HK-2 (cell line): ENCODE measurements around the gene ECHDC1.

Source experiments
- DNase-seq: peaks from one replicate; pipeline ENCODE4 v3.0.0-alpha.2; 2018; ENCODE audit not compliant: unreplicated experiment

Gene ECHDC1

GRCh38 chr6:127289934-127290333 is 53.5 kb downstream of the ECHDC1 start:
- no peak for DNase-seq

DNA sequence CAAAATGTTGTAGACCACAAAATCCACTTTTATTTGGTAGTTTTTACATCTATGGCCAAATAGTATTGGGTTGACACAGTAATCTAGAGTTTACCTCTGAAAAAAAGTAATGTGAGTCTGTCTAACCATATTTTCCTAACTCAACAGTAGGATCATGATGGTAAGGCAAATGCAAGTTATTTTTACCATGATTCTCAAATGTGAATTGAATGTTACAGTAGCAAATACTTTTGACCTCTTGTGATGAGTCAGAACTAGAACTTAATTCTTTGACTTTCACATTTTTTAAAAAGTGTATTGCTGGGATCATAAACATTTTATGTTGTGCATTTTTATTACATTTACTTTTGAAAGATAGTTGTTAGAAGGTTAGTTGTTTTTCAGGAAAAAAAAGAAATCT is 54.7 kb downstream of the ECHDC1 start:
- no peak for DNase-seq

GRCh38 chr6:127282184-127282583 is 61.2 kb downstream of the ECHDC1 start:
- DNase-seq = no peak

- no peak for DNase-seq
Observed at GRCh38 chr6:127279815-127280214, 63.6 kb downstream of the ECHDC1 start.

- DNase-seq = no peak
Observed at GRCh38 chr6:127277878-127278843, 65.2 kb downstream of the ECHDC1 start.

GRCh38 chr6:127276331-127276730 is 67.1 kb downstream of the ECHDC1 start:
- DNase-seq = no peak

- no peak for DNase-seq
Observed at GRCh38 chr6:127273499-127273898, 69.9 kb downstream of the ECHDC1 start.

DNA sequence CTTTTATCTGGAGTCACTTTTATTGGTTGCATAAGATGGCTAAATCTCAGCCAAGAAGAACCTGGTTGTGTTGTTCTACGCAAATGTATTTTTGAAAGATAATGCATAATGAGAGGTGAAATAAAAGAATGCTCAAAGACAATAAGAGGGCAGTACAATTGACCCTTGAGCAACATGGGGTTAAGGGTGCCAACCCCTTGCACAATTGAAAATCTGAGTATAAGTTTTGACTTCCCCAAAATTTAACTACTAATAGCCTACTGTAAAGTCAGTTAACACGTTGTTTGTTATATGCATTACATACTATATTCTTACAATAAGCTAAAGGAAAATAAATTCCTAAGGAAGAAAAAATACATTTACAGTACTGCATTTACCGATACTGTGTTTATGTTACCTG is 70.8 kb downstream of the ECHDC1 start:
- DNase-seq = no peak

DNA sequence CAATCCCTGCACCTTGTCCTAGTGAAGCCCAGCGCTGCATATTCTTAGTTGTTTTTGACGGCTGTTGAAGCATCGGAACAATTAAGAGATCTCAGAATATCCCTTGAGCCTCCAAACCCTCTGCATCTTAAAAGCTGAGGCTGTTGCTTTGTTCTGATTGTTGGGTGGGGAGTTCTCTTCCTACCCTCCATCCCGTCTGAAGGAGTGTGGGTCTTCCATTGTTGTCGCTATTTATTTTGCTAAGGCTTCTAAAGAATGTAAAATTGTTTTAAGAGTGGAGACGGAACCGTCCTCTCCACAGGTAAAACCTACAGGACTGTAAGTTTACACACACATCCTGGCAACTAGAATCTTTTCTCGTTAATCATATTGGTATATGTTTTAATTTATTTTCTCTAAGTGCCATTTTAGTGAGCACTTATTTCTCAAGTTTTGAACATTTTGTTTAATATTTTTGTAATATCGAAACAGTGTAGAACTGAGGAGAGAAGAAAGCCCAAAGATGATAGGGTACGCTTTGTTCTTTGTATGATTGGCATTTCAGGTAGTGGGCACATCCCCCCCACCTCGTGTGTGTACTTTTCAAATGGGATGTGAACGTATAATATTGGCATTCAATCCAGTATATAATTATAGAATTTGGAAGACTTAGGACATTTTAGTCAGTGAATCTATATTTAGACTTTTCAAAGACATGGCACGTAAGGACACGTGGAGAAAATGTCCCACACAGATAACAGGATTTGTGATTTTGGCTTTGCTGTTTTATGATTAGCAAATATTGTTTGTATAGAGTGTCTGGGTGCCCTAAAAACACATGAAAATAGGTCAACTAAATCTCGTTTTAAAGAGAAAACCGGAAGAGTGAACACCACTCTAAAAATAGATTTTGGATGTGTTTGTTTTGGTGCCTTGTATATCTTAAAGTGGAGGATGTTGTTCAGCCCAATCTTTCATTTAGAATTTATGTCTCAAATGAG is 75.5 kb downstream of the ECHDC1 start:
- DNase-seq = no peak

GRCh38 chr6:127266892-127267645 is 76.3 kb downstream of the ECHDC1 start:
- DNase-seq = peak; percentile 76

- DNase-seq = peak; percentile 79
Observed at GRCh38 chr6:127266178-127266891, 77.1 kb downstream of the ECHDC1 start, which contains the start of gene RNF146. Gene RNF146, plus strand, starts transcription at chr6:127266864. Its CDS starts 13,475 bp downstream, at chr6:127280339.

GRCh38 chr6:127263481-127263880 is 79.9 kb downstream of the ECHDC1 start:
- DNase-seq = no peak

- DNase-seq = no peak
Observed at GRCh38 chr6:127262896-127263295, 80.5 kb downstream of the ECHDC1 start.

- no peak for DNase-seq
Observed at GRCh38 chr6:127255286-127255685, 88.1 kb downstream of the ECHDC1 start.

- DNase-seq = no peak
Observed at GRCh38 chr6:127249621-127250020, 93.8 kb downstream of the ECHDC1 start.

DNA sequence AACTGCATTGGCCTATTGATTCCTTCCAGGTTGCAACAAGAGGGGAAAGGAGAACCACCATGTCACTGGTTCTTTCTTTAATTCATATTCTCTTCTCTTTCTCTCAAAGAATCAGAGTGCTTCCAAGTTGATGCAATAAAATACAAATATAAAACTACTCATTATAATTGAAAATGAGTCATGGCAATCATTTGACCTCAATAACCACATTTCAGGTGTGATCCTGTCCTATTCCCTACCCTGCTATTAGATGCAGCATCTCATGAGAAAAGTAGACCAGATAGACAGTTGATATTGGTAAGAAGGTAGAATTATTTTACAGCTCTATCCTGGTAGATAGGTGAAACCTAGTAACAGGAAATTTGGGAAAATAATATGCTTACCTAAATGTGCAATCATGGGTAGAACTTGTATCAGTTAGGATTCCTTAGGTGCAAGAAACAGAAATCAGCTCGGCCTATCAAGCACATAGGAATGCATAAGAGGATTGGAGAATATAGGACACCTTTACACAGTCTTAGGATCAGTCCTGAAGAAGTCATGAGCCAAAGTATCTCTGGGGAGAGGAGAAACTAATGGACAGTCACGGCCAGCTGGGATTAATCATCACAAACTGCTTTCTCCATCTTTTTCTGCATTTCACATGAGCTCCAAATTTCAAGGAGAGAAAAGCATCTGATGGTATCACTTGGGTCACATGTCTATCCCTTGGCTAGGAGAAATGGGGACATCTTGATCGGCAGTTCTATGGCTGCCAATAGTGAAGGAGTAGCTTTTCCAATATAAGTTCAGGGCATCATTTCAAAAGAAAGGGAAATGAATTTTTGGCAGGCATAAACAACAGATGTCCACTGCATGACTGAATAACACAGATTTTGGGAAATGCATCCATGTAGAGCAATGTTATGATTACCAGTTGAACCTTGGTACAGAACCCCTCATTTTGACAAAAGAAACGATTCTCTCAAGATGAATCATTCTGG is 96.0 kb downstream of the ECHDC1 start:
- DNase-seq = no peak

- no peak for DNase-seq
Observed at GRCh38 chr6:127243501-127243900, 99.9 kb downstream of the ECHDC1 start.
